ENCODE results near the gene DRC7. TPM values are rescaled to one million over a fixed set of nuclear protein-coding genes. Genes with fewer than 3 reads are reported as not detected.

Gene DRC7
- total RNA-seq, 1 donor from 2014 or later, result not detected

DNA sequence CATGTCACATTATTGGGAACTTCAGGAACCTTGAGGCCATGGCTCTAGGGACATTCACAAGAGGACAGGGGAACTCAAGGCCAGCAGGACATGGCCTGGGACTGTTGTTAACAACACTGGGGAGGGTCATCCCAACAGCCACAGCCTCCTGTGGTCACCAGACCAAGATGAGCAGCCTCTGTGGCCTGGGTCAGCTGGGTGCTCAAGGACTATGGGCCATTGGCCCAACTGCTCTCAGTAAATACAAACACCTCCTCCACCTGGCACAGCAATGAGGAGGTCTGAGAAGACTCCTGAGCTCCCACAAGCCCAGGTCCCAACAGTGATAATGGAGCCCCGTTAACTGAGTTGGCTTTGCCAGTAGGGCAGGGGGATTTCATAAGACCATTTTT, 86.7 kb downstream of the DRC7 start:
- no peak for DNase-seq (ENCODE audit: low spot score)

Small RNAs within 50 kb of the gene (microRNA-seq; reads per million reads assigned to microRNA genes)
- gene MIR6772 (ENCODE audit: borderline number of aligned reads), result not detected

Other genes with a start within 250 kb of the DRC7 start
- 53.6 TPM for gene CIAPIN1, start 247.4 kb upstream of the DRC7 start, total RNA-seq
- 39.2 TPM for gene COQ9, start 247.3 kb upstream of the DRC7 start, total RNA-seq
- 42.9 TPM for gene POLR2C, start 232.1 kb upstream of the DRC7 start, total RNA-seq
- 7.3 TPM for gene DOK4, start 208.3 kb upstream of the DRC7 start, total RNA-seq
- gene CCDC102A, start 158.2 kb upstream of the DRC7 start, total RNA-seq, result 5.0 TPM
- gene ADGRG5, start 152.2 kb upstream of the DRC7 start, total RNA-seq, result 0.10 TPM
- 96.3 TPM for gene ADGRG1, start 66.2 kb upstream of the DRC7 start, total RNA-seq
- gene ADGRG3, start 26.5 kb upstream of the DRC7 start, total RNA-seq, result 13.3 TPM
- gene KATNB1, start 41.0 kb downstream of the DRC7 start, total RNA-seq, result 14.4 TPM
- 62.3 TPM for gene KIFC3, start 107.7 kb downstream of the DRC7 start, total RNA-seq

Measured in mesenteric fat pad (tissue), 1 donor.